ENCODE results near the gene XPO5. TPM values are rescaled to one million over a fixed set of nuclear protein-coding genes. Genes with fewer than 3 reads are reported as not detected.

XPO5 gene
- total RNA-seq, 1 donor from 2014 or later = 55.0 TPM

GRCh38 chr6:43477235-43478007, 98.4 kb downstream of the XPO5 start, which contains the start of gene TJAP1:
Gene TJAP1 (plus strand): TSS chr6:43477570. CDS start chr6:43499002, 21,432 bp downstream.
- peak; percentile 79 to 92 for DNase-seq (ENCODE audit: low spot score in 2 of 2)
- no peak for FAIRE-seq

GRCh38 chr6:43476746-43477145, 99.1 kb downstream of the XPO5 start:
- FAIRE-seq (no peak), DNase-seq (ENCODE audit: low spot score in 2 of 2) (no peak)

- no peak for FAIRE-seq
Measured at GRCh38 chr6:43475516-43475915, 100.3 kb downstream of the XPO5 start.

GRCh38 chr6:43472515-43472914, 103.3 kb downstream of the XPO5 start:
- FAIRE-seq (no peak), DNase-seq (ENCODE audit: low spot score in 2 of 2) (no peak)

More at GRCh38 chr6:43475516-43475915, 100.3 kb downstream of the XPO5 start:
- no peak for DNase-seq (ENCODE audit: low spot score in 2 of 2)

Small RNA genes lying within 50 kb of the gene (small RNA-seq; reads per million reads assigned to genes)
- gene RF00426 (not detected), gene RNU6-1113P (not detected)

Other genes with a start within 250 kb of the XPO5 start
- gene ZNF318, start 206.4 kb downstream of the XPO5 start, total RNA-seq = 9.8 TPM
- 17.9 TPM for gene ABCC10, start 148.5 kb downstream of the XPO5 start, total RNA-seq
- 8.6 TPM for gene DLK2, start 120.5 kb downstream of the XPO5 start, total RNA-seq
- gene TJAP1, start 98.5 kb downstream of the XPO5 start, total RNA-seq = 2.9 TPM
- gene LRRC73, start 65.7 kb downstream of the XPO5 start, total RNA-seq = 2.9 TPM
- 68.5 TPM for gene YIPF3, start 59.1 kb downstream of the XPO5 start, total RNA-seq
- 27.7 TPM for gene POLR1C, start 58.9 kb downstream of the XPO5 start, total RNA-seq
- 10.2 TPM for gene POLH, start 147 bp upstream of the XPO5 start, total RNA-seq
- 32.6 TPM for gene GTPBP2, start 53.2 kb upstream of the XPO5 start, total RNA-seq
- gene MAD2L1BP, start 59.8 kb upstream of the XPO5 start, total RNA-seq = 25.3 TPM
- gene RSPH9, start 69.0 kb upstream of the XPO5 start, total RNA-seq = 6.1 TPM
- 16.3 TPM for gene MRPS18A, start 111.8 kb upstream of the XPO5 start, total RNA-seq
- gene VEGFA, start 194.2 kb upstream of the XPO5 start, total RNA-seq = 15.5 TPM